22Rv1 (cell line): ENCODE data around the gene OPRM1.

ENCODE experiments used
- H3K27ac ChIP-seq: fragments of 450-650 bp; 2 replicates; pipeline ENCODE4 v1.5.1; 2017
- ZFX ChIP-seq: fragments of 450-650 bp; IDR thresholded peaks from 2 replicates; pipeline ENCODE4 v1.6.1; 2017; ENCODE audit warnings: antibody characterized with exemption, borderline replicate concordance
- TF ChIP-seq, protein P1 (sequence below): fragments of 450-650 bp; IDR thresholded peaks from 2 replicates; pipeline ENCODE4 v1.5.1; 2017; ENCODE audit warnings: mild to moderate bottlenecking

Gene OPRM1

DNA sequence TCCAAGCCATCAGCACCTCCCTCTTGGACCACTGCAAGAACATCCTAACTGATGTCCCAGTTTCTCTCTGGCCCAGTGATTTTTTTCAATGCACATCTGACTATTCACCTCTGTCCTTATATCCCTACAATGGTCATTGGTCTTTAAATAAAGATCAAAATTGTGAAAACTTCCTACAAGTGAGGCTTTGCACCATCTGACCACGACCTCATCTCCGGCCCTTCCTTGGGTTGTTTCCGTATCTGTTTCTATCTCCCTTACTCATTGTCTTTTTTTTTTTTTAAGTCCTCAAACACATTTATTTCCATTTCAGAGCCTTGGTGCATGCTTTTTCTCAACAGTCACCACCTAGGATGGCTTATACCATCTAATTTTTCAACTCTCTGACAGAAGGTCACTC is 229.4 kb downstream of the OPRM1 start:
- TF ChIP-seq ZFX: no peak
- TF ChIP-seq, protein P1, sequence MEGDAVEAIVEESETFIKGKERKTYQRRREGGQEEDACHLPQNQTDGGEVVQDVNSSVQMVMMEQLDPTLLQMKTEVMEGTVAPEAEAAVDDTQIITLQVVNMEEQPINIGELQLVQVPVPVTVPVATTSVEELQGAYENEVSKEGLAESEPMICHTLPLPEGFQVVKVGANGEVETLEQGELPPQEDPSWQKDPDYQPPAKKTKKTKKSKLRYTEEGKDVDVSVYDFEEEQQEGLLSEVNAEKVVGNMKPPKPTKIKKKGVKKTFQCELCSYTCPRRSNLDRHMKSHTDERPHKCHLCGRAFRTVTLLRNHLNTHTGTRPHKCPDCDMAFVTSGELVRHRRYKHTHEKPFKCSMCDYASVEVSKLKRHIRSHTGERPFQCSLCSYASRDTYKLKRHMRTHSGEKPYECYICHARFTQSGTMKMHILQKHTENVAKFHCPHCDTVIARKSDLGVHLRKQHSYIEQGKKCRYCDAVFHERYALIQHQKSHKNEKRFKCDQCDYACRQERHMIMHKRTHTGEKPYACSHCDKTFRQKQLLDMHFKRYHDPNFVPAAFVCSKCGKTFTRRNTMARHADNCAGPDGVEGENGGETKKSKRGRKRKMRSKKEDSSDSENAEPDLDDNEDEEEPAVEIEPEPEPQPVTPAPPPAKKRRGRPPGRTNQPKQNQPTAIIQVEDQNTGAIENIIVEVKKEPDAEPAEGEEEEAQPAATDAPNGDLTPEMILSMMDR: no peak

DNA sequence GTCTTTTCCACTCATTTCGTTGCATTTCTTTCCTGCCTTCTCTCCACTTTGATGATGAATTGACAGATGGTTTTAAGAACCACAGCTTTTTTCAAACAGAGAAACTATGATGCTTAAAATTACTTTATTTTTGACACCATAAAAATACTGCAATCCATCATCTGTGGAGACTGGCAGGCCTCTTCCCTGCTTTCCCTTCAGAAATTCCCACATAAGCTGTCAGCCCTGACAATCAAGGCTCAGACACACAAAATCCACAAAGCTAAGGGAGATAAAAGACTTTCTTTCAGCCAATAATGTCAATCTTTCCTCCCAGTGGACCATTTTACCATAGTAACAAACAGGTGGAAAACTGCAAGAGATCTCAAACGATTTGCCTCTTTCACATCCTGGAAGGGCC is 235.1 kb downstream of the OPRM1 start:
- TF ChIP-seq, protein P1: no peak
- TF ChIP-seq ZFX: no peak
- H3K27ac ChIP-seq: no peak overlapping the region

More for the DNA sequence above, 229.4 kb downstream of the OPRM1 start:
- H3K27ac ChIP-seq: no peak overlapping the region

DNA sequence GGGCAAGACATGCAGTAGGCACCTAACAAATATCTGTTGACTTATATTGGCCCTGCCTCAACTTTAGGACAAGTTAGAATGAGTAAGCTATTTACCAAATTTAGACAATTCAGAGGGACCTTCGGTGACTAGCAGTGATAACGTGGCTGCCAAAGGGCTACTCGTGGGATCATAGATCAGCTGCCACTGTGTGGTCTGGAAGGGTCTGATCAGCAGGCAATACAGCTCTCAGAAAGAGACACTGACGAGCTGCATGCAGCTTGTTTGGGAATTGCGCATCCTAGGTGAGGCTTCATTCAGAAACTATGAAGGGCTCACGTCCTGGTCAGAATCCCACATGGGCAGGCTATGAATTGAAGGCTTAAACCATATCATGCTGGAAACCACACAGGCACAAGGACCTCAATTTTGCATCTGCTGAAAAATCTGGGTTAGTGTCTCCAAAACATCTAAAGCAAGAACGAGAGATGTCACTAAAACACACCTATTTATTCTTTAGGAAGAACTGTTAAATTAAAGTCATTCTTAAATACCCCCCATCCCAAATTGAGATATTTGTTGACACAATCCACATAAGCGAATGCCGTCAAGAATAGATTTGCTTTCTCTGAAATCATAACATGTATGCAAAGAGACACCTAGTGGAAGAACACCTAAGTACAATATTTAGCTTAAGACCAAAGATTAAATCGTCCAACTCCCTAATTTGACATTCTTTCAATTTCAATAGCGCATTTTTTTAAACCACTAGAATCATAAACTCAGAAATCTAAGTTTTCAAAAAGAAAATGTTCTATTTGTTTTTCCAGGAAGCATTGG is 238.0 kb downstream of the OPRM1 start:
- H3K27ac ChIP-seq: no peak overlapping the region
- TF ChIP-seq, protein P1: peak; percentile 72
- no peak for TF ChIP-seq ZFX

DNA sequence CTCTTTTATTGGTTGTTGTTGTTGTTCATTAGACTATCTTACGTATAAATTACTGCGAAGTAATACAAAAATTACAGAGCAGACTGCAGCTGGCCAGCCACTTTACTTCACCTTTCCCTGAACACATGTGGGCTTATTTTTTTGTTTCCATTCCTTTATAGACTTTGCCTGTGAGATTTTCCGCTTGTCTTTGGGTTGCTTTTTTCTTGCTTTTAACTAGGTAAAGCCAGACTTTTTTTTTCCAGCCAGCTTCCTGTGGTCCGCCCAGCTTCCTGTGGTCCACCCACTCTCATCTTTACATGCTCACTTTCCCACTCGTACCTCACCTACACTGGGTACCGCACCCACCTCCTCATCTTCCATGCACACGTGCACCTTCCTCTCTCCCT is 238.6 kb downstream of the OPRM1 start:
- TF ChIP-seq ZFX: no peak
- TF ChIP-seq, protein P1: peak; percentile 38
- H3K27ac ChIP-seq: no peak overlapping the region

DNA sequence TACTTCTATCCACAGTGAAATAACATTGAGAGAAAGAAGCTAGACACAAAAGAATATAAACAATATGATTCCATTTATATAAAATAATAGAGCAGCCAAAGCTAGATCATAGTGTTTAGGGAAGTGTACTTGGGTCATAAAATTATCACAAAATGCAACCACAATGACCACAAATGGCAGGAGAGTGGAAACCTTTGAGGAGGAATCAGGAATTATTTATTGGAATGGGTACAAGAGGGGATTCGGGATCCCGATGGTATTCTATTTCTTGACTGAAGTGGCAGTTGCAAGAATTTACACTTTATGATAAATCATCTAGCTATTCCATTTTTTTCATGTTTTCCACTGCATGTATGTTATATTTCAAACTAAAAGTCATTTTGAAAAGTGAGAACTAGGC is 241.5 kb downstream of the OPRM1 start:
- H3K27ac ChIP-seq: no peak overlapping the region
- TF ChIP-seq, protein P1: no peak
- TF ChIP-seq ZFX: no peak

DNA sequence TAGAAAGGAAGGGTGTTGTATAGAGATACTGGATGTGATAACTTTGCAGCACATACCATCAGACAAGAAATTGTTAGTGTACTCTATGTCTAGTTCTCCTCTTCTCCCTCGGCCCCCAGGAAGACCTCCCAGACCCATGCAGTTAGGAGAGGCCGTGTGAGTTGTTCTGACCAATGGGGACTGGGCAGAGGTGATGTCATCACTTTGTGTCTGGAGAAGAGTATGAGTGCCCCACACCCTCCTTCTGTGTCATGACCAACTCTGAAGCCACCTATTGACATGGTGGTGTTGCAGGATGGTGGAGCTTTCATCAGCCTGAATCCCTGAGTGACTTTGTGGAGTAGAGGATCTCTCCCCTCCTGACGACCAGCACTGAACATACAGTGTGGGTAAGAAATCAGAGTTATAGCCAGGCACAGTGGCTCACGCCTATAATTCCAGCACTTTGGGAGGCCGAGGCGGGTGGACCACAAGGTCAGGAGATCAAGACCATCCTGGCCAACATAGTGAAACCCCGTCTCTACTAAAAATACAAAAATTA is 245.3 kb downstream of the OPRM1 start:
- TF ChIP-seq ZFX: no peak
- TF ChIP-seq, protein P1: no peak
- no peak overlapping the region for H3K27ac ChIP-seq

DNA sequence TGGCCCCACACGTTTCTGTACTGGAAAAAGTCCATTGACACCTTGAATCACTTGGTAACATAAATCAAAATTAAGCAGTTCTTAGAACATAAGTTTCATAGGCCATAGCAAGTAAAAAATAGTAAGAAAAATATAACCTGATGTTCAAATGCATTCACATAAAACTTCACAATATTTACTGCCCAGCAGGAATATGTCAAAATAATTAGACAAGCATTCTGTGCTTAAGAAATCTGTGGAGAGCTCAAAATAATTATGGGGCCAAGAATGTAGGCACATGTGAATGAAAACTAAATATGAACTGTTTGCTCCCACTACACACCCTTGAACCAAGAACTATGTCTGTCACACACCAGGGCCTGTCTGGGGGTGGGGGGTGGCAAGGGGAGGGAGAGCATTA is 246.8 kb downstream of the OPRM1 start:
- no peak overlapping the region for H3K27ac ChIP-seq
- TF ChIP-seq ZFX: no peak
- TF ChIP-seq, protein P1: no peak
